Measurements from ENCODE around the gene SLC39A12.
"Not testable (repeated sequence)": the region's sequence is repeated elsewhere in the genome, so short reads cannot be mapped to it uniquely, and the experiment has no call there.

The SLC39A12 gene

DNA sequence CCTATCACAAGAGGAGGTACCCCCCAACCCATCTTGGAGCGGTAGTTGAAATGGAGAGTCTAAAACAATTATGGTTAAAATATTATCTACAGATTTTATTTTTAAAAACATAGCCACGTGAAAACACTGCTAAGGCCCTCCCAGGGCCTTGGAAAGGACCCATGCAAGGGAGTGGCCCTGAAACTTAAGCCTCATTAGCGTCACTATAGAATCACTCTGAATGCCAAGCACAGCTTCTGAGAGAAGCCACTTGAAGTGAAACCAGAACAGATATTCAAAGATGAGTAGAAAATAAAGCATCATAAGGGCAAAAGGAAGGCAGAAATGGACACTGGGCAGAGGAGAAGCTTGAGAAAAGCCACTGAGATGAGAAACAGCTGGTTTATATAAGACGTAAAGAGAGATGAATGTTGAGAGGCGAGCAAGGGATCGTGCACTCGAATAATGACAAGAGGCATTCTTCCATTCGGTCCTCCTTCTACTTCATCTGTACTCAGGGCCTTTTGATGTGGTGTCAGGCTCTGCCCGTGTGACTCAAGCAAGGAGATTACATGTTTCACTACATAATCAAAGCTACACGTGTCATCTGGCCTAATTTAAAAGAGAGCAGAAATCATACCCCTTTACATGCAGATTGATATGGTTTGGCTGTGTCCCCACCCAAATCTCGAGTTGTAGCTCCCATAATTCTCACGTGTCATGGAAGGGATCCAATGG lies 33.4 kb upstream of the SLC39A12 start:
- Histone ChIP-seq H3K36me3 (ENCODE audit: control insufficient read depth, insufficient read depth, low read length) (no peaks in the 10 kb centered on the region), H3K4me3 (replicated peaks; ENCODE audit: low read depth, low read length) (no peak overlapping the region), H3K27me3 (replicated peaks; ENCODE audit: control insufficient read depth, insufficient read depth, low read length) (no peaks in the 10 kb centered on the region)
- peak; percentile 23 for DNase-seq (ENCODE audit: extremely low read depth, insufficient read length)
- TF ChIP-seq, protein P1, sequence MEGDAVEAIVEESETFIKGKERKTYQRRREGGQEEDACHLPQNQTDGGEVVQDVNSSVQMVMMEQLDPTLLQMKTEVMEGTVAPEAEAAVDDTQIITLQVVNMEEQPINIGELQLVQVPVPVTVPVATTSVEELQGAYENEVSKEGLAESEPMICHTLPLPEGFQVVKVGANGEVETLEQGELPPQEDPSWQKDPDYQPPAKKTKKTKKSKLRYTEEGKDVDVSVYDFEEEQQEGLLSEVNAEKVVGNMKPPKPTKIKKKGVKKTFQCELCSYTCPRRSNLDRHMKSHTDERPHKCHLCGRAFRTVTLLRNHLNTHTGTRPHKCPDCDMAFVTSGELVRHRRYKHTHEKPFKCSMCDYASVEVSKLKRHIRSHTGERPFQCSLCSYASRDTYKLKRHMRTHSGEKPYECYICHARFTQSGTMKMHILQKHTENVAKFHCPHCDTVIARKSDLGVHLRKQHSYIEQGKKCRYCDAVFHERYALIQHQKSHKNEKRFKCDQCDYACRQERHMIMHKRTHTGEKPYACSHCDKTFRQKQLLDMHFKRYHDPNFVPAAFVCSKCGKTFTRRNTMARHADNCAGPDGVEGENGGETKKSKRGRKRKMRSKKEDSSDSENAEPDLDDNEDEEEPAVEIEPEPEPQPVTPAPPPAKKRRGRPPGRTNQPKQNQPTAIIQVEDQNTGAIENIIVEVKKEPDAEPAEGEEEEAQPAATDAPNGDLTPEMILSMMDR (IDR thresholded peaks at IDR 0.05; ENCODE audit: insufficient read depth, low read length, poor library complexity, severe bottlenecking) = no peak

DNA sequence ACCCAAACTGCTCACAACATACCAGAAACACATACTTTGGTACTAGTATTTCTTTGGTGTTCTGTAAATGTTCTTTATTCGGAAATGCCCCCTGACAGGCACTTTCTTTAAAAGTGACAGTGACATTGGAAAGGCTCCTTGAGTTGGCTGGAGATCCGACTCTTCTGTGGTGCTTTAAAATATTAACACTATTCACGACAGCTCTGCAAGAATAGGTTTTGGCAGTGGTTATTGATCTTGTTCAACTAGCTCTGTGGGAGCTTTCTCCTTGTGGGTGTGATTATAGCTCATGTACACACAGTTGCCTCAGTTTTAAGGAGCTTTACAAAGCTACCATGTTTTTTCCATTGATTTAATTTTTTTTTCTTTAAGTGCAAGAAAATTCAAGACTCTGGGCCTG lies 30.3 kb upstream of the SLC39A12 start:
- no peaks in the 10 kb centered on the region for H3K36me3 ChIP-seq (ENCODE audit: control insufficient read depth, insufficient read depth, low read length)
- no peak overlapping the region for H3K4me3 ChIP-seq (replicated peaks; ENCODE audit: low read depth, low read length)
- TF ChIP-seq, protein P1 (IDR thresholded peaks at IDR 0.05; ENCODE audit: insufficient read depth, low read length, poor library complexity, severe bottlenecking) = no peak
- H3K27me3 ChIP-seq (replicated peaks; ENCODE audit: control insufficient read depth, insufficient read depth, low read length) = no peaks in the 10 kb centered on the region
- no peak for DNase-seq (ENCODE audit: extremely low read depth, insufficient read length)

DNA sequence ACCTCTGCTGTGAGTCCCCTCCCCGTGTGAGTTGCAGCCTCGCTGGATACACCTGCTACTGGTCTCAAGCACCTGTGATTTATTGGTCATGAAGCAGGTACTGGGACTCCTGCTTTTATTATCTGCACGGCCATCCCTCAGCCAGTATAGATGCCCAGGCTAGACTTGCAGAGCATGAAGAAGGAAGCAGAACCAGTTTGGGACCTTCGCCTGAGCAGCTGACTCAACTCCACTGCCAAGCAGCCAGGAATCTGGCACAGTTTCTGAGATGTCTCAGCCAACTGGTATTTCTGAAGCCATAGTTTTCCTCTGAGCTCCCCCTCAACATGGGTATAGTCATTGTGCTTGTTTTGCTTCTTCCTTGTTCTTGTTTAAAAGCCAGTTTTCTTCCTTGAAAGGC lies 28.0 kb upstream of the SLC39A12 start:
- DNase-seq (ENCODE audit: extremely low read depth, insufficient read length) = no peak

DNA sequence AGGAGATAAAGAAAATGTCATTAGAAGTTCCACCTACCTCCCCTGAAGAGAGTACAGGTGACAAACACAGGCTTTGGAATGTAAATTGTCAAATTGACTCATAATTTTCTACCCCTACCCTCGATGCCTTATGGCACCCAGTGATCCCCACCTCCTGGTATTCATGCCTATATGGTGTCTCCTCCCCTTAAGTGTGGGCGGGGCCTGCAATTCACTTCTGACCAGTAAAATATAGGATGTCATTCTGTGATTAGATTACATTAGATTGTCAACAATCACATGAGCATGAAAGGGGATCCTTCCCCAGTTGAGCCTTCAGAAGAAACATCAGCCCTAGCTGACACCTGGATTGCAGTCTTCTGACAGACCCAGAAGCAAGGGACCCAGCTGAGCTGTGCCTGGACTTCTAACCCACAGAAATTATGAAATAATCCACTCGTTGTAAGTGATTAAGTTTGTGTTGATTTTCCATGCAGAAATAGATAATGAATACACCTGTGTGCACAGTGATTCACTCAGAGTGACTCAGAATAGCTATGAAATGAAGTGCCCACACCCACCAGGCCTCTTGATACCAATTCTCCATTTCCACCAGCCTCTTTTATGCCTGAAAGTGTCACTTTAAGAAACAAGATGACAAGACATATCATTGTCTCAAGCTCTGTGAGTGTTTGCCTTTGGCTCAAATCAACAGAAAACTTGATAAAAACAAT lies 8.5 kb upstream of the SLC39A12 start:
- Histone ChIP-seq H3K27me3 (replicated peaks; ENCODE audit: control insufficient read depth, insufficient read depth, low read length) (no peaks in the 10 kb centered on the region), H3K36me3 (ENCODE audit: control insufficient read depth, insufficient read depth, low read length) (no peaks in the 10 kb centered on the region), H3K4me3 (replicated peaks; ENCODE audit: low read depth, low read length) (no peak overlapping the region)
- no peak for DNase-seq (ENCODE audit: extremely low read depth, insufficient read length)
- TF ChIP-seq, protein P1 (IDR thresholded peaks at IDR 0.05; ENCODE audit: insufficient read depth, low read length, poor library complexity, severe bottlenecking) = no peak

More for the DNA sequence above, 28.0 kb upstream of the SLC39A12 start:
- Histone ChIP-seq H3K27me3 (replicated peaks; ENCODE audit: control insufficient read depth, insufficient read depth, low read length) (no peaks in the 10 kb centered on the region), H3K36me3 (ENCODE audit: control insufficient read depth, insufficient read depth, low read length) (no peaks in the 10 kb centered on the region), H3K4me3 (replicated peaks; ENCODE audit: low read depth, low read length) (no peak overlapping the region)
- TF ChIP-seq, protein P1 (IDR thresholded peaks at IDR 0.05; ENCODE audit: insufficient read depth, low read length, poor library complexity, severe bottlenecking) = no peak

DNA sequence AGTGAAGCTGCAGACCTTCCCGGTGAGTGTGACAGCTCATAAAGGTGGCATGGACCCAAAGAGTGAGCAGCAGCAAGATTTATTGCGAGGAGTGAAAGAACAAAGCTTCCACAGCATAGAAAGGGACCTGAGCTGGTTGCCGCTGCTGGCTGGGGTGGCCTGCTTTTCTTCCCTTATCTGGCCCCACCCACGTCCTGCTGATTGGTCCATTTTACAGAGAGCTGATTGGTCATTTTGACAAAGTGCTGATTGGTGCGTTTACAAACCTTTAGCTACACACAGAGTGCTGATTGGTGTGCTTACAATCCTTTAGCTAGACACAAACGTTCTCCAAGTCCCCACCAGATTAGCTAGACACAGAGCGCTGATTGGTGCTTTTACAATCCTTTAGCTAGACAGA lies 1.4 kb upstream of the SLC39A12 start:
- not testable (repeated sequence) for DNase-seq (ENCODE audit: extremely low read depth, insufficient read length); H3K27me3 ChIP-seq (replicated peaks; ENCODE audit: control insufficient read depth, insufficient read depth, low read length); H3K4me3 ChIP-seq (replicated peaks; ENCODE audit: low read depth, low read length); H3K36me3 ChIP-seq (ENCODE audit: control insufficient read depth, insufficient read depth, low read length)

DNA sequence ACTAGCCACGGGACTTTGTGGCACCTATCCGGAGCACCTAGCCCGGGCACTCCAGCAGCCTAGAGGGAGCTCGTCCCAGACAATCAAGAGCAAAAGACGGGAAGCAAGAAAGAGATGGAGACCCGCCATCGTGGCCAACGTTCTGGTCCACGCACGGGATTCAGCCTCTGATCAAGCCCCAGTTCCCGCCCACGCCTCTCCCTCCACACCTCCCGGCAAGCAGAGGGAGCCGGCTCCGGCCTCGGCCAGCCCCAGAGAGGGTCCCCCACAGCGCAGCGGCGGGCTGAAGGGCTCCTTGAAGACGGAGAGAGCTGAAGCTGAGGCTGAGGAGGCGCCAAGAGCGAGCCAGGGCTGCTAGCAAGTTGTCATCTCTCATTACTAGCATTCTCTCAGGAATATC lies 992 bp upstream of the SLC39A12 start:
- no peak for DNase-seq (ENCODE audit: extremely low read depth, insufficient read length)
- Histone ChIP-seq H3K4me3 (replicated peaks; ENCODE audit: low read depth, low read length) (no peak overlapping the region), H3K36me3 (ENCODE audit: control insufficient read depth, insufficient read depth, low read length) (no peaks in the 10 kb centered on the region), H3K27me3 (replicated peaks; ENCODE audit: control insufficient read depth, insufficient read depth, low read length) (no peaks in the 10 kb centered on the region)
- TF ChIP-seq, protein P1 (IDR thresholded peaks at IDR 0.05; ENCODE audit: insufficient read depth, low read length, poor library complexity, severe bottlenecking) = no peak

DNA sequence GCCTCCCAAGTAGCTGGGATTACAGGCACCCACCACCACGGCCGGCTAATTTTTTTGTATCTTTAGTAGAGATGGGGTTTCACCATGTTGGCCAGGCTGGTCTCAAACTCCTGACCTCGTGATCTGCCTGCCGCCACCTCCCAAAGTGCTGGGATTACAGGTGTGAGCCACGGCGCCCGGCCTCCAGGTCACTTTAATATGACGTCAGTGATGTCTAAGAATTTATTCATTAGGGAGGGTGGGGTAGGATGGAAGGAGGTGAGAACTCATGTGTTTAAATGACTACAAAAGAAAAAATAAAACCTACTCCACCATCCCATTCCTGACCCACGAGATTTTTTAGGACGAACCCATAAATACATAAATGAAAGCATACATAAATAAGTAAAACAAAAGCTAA lies 2.7 kb downstream of the SLC39A12 start:
- not testable (repeated sequence) for H3K36me3 ChIP-seq (ENCODE audit: control insufficient read depth, insufficient read depth, low read length); DNase-seq (ENCODE audit: extremely low read depth, insufficient read length); H3K4me3 ChIP-seq (replicated peaks; ENCODE audit: low read depth, low read length); H3K27me3 ChIP-seq (replicated peaks; ENCODE audit: control insufficient read depth, insufficient read depth, low read length)
